Measurements from ENCODE around the gene ST6GALNAC1.

GRCh38 chr17:76642994-76643393 is 563 bp downstream of the ST6GALNAC1 start:
- TF ChIP-seq CTCF (conservative IDR thresholded peaks at IDR 0.05; ENCODE audit: low read depth, low read length) (no peak), POLR2A (IDR thresholded peaks at IDR 0.05; ENCODE audit: low read depth, low read length) (no peak), ELK1 (IDR thresholded peaks at IDR 0.05; ENCODE audit: borderline replicate concordance, low read depth, low read length) (no peak), RCOR1 (IDR thresholded peaks at IDR 0.05; ENCODE audit: insufficient replicate concordance, low read length) (no peak), NFE2L2 (IDR thresholded peaks at IDR 0.05; ENCODE audit: low read depth, low read length) (no peak), MAZ (IDR thresholded peaks at IDR 0.05; ENCODE audit: borderline replicate concordance, low read depth, low read length) (no peak), CHD1 (IDR thresholded peaks at IDR 0.05; ENCODE audit: low read depth, low read length) (no peak)
